Activated gamma-delta T cell (primary cell): ENCODE data around the gene NFATC2IP.
A peak's percentile ranks its signal among the peaks of the same experiment; 100 is the strongest.

ENCODE experiments used
- DNase-seq: peaks from one replicate; lab custom pipeline; 2025; lab: John Stamatoyannopoulos, UW
- total RNA-seq, 2 donors: gene quantifications; one replicate each; lab custom pipeline; 2026; lab: John Stamatoyannopoulos, UW

NFATC2IP gene
- 151 to 198 reads per million in 2 donors for total RNA-seq

DNA sequence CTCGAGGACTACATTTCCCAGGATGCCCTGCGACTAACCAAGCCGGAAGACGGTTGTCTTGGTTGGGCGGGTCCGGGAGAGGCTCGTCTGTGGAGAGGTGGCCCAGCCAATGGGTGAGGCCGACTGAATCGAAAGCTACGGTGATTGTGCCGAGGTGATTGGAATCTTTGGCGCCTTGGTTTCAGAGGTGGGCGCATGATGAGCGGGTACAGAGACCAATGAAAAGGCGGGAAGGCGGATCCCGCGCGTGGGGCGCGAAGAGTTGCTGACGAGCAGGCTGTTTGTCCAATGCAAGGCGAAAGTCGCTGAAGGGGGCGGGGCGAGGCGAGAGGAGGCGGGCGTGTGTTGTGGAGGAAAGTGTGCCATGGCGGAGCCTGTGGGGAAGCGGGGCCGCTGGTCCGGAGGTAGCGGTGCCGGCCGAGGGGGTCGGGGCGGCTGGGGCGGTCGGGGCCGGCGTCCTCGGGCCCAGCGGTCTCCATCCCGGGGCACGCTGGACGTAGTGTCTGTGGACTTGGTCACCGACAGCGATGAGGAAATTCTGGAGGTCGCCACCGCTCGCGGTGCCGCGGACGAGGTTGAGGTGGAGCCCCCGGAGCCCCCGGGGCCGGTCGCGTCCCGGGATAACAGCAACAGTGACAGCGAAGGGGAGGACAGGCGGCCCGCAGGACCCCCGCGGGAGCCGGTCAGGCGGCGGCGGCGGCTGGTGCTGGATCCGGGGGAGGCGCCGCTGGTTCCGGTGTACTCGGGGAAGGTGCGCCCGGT, at the start of gene NFATC2IP:
Gene NFATC2IP, plus strand, starts transcription at position 290 of the 762 bp plus-strand sequence. Its CDS starts 75 bp downstream, at position 365.
- DNase-seq = peak; percentile 94

DNA sequence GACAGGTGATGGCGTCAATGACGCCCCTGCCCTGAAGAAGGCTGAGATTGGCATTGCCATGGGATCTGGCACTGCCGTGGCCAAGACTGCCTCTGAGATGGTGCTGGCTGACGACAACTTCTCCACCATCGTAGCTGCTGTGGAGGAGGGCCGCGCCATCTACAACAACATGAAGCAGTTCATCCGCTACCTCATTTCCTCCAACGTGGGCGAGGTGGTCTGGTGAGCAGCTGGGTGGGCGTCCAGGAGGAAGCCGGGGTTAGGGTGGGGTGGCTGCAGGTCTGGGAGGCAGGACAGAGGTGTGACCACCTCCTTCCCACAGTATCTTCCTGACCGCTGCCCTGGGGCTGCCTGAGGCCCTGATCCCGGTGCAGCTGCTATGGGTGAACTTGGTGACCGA, 48.9 kb upstream of the NFATC2IP start:
- no peak for DNase-seq

DNA sequence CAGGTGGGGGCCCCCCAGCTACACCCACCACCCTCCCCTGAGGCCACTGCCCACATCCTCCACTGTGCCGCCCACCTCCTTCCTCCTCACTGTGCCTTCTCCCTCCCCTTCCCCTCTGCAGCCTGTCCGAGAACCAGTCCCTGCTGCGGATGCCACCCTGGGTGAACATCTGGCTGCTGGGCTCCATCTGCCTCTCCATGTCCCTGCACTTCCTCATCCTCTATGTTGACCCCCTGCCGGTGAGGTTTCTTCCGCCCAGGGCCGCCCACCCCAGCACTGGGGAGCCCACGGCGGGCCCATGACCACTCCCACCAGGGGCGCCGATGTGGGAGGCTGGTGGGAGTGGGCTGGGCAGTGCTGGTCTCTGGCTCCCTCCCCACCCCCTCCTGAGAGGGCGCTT, 47.8 kb upstream of the NFATC2IP start:
- DNase-seq = no peak

DNA sequence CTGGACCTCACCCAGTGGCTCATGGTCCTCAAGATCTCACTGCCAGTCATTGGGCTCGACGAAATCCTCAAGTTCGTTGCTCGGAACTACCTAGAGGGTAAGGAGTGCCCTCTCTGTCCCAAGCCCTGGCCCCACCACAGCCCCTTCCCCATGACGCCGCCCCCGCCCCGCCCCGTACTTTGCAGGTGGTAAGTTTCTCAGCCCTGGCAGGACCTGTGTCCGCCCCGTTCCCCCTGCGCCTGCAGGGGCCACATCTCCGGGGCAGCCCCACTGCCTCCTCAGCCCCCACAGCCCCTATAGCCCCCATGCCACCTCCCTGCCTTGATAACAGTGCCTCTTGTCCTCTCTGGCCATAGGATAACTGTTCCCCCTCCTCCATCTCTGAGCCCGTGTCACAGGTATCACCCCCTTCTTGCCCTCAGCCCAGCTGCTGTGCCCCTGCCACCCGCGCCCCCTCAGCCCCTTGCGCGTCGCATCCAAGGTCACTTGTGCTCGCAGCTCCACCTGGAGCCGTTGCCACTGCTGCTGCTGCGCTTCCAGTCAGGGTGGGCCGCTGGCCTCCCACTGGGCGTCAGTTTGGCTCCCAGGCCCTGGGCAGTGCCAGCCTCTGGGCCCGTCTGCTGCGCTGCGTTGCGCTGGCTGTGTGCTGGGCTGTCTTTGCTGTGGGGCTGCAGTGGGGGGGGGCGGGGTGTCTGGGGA, 47.2 kb upstream of the NFATC2IP start:
- no peak for DNase-seq

DNA sequence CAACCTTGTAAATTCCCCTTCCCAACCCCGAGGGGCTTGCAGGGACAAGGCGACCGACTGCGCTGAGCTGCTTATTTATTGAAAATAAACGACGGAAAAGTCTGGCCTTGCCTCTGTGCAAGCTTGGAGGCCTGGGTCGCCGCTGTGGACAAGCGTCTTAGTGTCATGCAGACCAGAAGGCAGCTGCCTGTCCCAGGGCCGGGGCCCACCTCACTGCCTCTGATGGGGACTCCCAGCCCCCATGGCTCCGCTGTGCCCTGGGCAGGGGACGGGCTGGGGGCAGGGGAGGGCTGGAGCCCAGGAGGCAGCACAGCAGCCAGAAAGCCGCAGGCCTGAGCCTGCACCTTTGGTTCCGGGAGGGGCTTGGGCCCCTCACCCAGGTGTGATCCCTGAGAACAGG, 46.4 kb upstream of the NFATC2IP start:
- no peak for DNase-seq

DNA sequence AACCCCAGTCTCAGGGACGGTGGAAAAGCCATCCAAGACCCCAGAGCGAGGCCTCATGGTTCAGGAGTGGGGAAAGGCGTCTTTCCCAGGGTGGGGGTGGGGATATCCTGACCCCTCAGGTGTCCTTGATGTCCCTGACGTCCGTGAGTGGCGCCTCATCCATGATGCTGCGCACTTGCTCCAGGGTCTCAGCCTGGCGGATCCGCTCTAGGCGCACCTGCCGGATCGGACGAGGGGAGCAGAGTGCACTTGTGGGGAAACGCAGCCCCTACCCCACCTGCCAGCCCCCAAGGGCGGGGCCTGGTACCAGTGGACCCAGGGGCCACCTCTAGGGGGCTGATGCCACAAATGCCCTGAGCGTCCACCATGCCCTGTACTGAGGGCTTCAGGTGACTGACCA, 45.9 kb upstream of the NFATC2IP start:
- no peak for DNase-seq

DNA sequence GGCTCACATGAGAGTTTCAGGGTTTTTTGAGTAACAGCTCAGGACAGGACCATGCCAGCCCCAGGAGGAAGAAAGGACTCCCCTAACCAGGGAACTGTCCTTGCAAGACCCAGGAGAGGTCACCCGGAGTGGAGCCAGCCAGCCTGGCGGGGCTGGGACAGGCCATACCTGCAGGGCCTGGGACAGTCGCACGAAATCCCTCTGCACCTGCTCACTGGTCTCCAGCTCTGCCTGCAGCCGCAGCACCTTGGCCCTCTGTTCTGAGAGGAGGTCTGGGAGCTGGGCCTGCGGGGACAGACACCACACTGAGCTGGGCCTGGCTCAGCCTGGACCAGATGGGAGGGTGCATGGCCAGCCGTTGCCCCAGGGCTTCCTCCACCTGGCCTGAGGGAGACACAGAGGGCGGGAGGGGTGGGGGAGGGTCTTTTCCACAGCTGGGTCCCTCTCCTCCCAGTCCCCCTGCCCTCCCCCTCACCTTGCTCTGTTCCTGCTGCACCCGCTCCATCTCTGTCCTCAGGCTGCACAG, 45.4 kb upstream of the NFATC2IP start:
- DNase-seq = no peak

DNA sequence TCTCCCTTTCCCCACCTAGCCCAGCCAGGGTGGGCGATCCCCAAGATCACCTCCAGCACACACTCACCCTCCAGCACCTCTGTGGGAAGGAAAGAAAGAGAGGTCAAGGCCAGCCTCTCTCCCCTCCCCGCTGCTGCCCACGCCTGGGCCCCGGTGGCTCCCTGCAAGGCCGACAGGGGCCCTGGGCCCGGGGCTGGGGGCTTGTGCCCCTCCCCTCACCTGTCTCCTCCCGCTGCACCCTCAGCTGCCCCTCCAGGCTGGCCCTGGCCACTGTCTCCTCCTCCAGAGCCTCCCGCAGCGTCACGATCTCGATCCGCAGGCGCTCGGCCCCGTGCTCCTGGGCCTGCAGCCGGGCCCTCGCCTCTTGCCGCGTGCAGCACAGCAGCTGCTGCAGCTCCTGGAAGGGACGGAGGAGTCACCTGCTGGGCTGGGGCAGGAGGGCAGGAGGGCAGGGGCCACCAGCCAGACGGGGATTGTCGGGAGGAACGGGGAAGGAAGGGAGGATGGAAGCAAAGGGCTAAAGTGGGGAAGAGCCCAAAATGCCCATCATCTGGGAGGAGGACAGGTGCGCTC, 44.9 kb upstream of the NFATC2IP start:
- no peak for DNase-seq

DNA sequence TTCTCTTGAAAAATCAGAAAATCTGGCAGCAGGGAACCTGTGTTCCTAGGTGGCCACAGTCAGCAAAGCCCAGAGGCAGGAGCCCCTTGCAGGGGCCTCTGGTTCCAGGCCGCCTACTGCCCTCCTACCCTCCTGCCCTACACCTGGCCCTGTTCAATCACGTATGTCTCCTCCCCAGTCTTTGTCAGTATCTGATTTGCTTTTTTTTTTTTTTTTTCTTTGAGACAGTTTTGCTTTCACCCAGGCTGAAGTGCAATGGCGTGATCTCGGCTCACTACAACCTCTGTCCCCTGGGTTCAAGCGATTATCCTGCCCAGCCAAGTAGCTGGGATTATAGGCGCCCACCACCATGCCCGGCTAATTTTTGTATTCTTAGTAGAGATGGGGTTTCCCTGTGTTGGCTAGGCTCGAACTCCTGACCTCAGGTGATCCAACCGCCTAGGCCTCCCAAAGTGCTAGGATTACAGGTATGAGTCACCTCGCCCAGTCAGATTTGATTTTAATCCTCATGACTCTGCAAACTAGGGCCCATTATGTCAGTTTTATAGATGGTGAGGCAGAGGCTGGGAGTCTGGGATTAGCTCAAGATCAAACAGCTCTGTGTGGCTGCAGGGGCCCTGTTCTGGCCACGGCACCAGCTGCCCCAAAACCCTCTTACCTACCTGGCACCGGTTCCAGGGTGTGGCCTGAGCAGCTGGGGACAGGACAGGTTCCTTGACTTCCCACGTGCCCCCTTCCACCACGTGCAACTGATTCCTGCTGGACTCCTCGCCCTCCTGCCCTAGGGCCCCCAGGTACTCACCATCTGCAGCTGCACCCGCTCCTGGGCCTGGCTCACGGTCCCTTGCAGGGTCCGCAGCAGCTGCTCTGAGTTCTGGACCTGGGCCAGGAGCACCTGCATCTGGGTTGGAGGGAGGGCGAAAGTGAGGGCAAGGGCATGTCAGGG, 40.4 kb upstream of the NFATC2IP start:
- no peak for DNase-seq

DNA sequence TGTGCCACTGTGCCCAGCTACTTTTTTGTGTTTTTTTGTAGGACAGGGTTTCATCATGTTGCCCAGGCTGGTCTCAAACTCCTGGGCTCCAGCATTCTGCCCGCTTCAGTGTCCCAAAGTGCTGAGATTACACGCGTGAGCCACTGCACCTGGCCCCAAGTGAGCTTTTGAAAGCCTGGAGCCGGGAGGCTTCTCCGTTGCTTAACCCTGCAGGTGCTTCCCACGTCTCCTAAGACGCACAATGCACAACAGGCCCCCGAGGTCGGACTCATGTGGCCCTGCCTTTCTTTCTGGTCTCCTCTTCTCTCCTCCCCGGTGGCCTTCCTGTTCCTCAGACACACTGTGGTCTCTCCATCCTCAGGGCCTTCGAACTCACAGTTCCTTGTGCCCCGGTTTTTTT, 38.2 kb upstream of the NFATC2IP start:
- DNase-seq = no peak

DNA sequence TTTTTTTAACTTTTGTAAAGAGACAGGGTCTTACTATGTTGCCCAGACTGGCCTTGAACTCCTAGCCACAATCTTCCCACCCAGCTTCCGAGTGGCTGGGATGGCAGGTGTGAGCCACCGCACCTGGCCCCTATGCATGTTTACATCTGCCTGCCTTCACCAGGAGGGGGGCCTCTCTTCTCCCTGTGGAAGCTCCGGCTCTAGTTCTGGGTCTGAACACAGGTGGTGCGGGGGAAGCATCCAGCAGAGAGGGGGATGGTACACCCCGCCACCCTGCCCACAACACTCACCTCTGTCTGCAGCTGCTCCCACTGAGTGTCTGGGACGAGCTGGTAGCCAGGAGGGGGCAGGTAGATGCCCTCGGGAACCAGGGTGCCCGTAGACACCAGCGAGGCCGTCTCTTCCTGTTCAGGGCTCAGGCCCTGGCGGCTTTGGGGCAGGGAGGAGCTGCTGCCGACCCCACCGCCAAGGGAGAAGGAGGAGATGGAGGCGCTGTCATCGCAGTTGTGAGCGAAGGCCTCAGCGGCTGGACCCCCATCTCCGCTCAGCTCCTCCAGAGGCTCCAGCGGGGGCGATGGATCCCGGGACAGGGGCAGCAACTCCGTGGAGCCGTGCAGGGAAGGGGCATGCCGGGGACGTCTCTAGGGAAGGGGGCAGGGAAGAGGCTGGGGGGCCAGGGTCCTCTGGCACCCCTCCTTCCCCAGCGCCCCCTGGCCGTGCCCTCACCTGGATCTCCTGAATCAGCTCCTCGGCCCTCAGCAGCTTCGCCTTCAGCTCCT, 36.6 kb upstream of the NFATC2IP start:
- DNase-seq = no peak

DNA sequence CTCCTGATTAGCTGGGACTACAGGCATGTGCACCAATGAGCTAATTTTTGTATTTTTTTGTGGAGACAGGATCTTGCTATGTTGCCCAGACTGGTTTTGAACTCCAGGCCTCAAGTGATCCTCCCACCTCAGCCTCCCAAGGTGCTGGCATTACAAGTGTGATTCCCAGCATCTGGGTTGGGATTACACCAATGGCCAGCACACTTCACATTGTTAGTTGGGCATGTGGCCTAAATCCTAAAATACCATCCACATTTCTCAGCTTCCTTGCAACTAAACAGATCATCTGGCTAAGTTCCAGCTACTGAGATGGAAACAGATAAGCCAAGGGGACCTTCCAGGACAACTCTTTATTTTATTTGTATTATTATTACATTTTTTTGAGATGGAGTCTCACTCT, 35.6 kb upstream of the NFATC2IP start:
- no peak for DNase-seq

DNA sequence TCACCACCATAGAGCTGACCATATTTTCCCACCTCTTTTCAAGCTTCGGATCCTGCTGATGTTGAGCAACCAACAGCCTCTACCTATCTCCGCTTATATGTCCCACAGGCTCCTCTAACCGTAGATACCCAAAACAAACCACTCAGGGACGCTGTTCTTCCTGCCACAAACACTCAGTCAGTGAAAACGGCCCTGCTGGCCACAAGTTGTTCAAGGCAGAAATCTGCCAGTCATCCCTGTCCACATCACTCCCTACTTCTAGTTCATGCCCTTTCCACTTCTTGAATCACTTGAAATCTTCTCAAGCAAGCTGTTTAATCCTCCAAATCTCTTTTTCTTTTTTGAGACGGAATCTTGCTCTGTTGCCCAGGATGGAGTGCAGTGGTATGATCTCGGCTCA, 33.6 kb upstream of the NFATC2IP start:
- DNase-seq = no peak

DNA sequence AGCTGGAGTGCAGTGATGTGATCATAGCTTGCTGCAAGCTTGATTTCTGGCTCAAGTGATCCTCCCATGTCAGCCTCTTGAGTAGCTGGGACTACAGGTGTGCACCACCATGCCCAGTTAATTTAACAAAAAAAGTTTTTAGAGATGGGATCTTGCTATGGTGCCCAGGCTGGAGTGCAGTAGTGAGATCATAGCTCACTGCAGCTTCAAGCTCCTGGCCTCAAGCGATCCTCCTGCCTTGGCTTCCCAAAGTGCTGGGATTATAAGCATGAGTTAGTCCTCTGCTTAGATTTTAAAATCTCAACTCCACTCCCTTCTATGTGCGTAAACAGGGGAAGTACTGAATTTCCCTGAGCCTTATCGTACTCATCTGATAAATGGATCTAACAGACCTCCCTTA, 32.0 kb upstream of the NFATC2IP start:
- DNase-seq = no peak

DNA sequence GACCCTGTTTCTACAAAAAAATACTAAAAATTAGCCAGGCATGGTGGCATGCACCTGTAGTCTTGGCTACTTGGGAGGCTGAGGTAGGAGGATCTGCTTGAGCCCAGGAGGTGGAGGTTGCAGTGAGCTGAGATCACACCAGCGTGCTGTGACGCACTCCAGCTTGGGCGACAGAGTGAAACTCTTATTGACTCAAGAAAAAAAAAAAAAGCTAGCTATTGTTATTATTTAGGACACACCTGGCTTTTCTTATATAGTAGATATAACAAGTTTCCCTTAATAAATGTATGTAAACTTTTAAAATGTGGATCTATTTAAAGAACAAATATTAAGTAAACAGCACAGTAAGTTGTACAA, 27.5 kb upstream of the NFATC2IP start:
- no peak for DNase-seq

DNA sequence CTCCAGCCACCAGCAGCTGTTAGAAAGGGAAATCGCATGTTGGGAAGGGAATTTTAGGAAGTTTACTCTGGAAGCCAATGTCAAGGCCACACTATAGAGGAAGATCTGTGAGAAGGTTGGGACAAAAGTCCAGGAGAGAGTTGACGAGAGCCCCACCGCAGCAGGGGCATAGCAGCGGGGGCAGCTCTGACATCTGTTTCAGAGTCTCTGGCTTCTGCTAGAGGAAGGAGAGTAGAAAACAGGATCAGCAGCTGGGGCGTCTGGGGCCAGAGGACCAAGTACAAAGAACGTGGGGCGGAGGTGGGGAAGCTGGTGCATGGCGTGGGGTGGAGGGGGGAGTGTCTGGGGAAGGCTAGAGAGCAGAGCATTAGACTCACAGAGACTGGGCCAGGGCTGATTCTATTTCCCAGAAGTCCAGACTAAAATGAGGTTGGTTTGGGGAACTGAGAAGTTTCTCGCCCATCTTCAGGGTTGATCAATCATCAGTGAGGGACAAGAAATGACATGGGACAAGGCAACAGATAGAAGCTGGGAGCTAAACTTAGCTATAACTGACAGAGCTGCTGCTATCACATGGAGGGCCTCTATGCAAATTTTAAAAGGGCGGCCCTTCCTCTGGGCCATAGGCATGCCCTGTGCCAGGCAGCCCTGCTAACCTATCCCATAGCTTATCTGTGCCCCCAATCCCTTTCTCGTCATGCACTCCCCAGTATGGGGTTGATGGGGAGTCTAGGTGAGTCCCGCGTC, 26.9 kb upstream of the NFATC2IP start:
- DNase-seq = no peak

DNA sequence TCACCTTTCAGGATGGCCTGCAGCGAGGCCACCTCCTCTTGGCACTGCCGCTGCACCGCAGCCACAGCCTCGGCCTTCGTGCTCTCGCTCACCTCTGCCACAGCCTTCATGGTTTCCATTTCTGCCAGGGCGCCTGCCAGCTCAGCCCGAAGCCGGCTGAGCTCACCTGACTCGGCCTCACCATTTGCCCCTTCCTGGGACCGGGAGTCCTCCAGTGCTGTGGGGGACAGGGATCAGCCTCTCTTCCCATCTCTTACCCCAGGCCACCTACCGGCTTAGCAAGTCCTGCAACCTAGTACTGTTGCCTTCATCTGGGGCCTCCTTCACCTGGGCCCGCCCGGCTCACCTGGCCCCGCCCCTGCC, 26.4 kb upstream of the NFATC2IP start:
- DNase-seq = no peak

DNA sequence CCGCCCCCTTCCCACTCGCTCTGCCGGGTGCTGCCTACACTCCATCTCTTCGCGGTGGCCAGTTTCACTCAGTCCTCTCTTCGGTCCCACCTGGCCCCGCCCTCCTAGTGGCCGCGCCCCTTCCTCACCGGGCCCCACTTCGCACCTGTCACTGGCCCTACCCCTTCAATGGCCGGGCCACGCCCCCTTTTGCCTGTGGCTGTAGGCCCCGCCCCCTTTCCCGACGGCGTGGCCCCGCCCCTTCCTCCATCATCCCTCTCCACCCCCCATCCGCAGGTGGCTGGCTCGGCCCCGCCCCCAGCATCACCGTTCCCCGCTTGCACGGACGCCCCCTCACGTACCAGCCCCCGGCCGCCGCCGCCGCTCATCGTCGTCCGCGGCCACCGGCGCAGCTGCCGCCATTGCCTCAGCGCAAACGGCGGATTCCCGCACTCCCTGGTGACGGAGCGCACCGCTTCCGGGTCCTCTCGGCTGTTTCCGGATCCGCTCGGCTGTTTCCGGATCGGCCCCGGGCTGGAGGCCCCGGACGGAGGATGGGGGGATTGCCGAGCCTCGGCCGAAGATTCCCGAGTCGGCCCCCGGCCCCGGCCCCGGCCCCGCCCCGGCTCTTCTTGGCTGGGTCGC, 25.9 kb upstream of the NFATC2IP start, which contains the start of gene RABEP2:
Gene RABEP2, minus strand, starts transcription at position 477 of the 624 bp plus-strand sequence. Its CDS starts 75 bp downstream, at position 402.
- DNase-seq = peak; percentile 86

DNA sequence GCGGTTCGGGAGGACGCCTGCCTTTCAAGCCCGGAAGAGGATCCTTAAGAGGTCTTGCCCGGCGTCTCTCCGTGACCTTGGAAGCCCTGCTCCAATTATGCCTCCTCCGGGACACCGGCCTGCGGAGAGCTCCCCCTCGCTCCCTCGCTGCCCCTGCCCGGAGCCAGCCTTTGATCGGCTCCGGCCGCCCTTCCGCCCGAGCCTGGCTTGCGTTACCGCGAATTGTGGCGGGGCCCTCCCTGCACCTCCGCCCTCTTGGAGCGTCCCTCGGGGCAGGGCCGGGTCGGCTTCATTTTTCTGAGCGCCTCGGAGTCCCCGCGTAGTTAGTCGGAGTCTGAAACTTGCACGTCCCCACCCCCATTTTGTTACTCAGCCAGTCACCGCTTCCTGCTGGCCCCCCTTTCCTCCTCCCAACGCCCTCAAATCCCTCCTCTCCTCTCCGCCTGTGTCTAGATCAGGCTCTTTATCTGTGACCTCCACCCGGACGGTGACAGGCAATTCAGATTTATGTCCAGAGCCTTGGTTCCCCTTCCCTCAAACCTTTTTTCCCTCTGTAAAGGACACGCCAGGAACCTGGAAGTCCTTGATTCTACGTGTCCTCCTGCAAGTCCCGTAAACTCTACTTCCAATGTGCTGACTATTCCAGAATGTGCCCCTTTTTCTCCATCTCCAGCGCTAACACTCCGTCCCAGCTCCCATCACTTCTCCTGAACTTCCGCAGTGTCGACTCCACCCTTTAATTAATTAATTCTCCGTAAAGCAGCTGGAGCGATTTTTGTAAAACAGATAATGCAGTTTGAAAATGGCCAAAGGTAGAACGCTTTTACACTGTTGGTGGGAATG, 25.1 kb upstream of the NFATC2IP start:
- DNase-seq = peak; percentile 66
